Smooth muscle cell (in vitro differentiated cells): Measurements from ENCODE around the gene ASAP2. TPM values are rescaled to one million over a fixed set of nuclear protein-coding genes. Genes with fewer than 3 reads are reported as not detected.
A peak's percentile ranks its signal among the peaks of the same experiment; 100 is the strongest.

Source experiments
- DNase-seq: peaks from one replicate; lab custom pipeline; 2025; ENCODE audit not compliant: unreplicated experiment; lab: John Stamatoyannopoulos, UW
- H2AFZ ChIP-seq: fragments of 200-600 bp; sonication (generic); 2 replicates; pipeline ENCODE4 v1.6.0; 2016; ENCODE audit warnings: antibody characterized with exemption, low read depth, mild to moderate bottlenecking
- H3F3A ChIP-seq: fragments of 200-600 bp; sonication (generic); 2 replicates; pipeline ENCODE4 v1.6.0; 2017; ENCODE audit warnings: antibody characterized with exemption, low read depth
- H3K27ac ChIP-seq: fragments of 200-600 bp; sonication (generic); 2 replicates; pipeline ENCODE4 v1.5.1; 2016; ENCODE audit warnings: low read depth, mild to moderate bottlenecking
- H3K27me3 ChIP-seq: fragments of 200-600 bp; sonication (generic); 2 replicates; pipeline ENCODE4 v1.6.1; 2016; ENCODE audit warnings: low read depth, mild to moderate bottlenecking
- H3K36me3 ChIP-seq: fragments of 200-600 bp; sonication (generic); 2 replicates; pipeline ENCODE4 v1.5.1; 2016; ENCODE audit warnings: low read depth
- H3K4me1 ChIP-seq: fragments of 200-600 bp; sonication (generic); 2 replicates; pipeline ENCODE4 v1.5.1; 2016; ENCODE audit warnings: low read depth
- H3K4me2 ChIP-seq: fragments of 200-600 bp; sonication (generic); 2 replicates; pipeline ENCODE4 v1.6.0; 2016; ENCODE audit warnings: mild to moderate bottlenecking
- H3K4me3 ChIP-seq: fragments of 200-600 bp; sonication (generic); 2 replicates; pipeline ENCODE4 v1.5.1; 2016; ENCODE audit warnings: mild to moderate bottlenecking
- H3K79me2 ChIP-seq: fragments of 200-600 bp; sonication (generic); 2 replicates; pipeline ENCODE4 v1.6.0; 2016; ENCODE audit warnings: low read depth, mild to moderate bottlenecking
- H3K9ac ChIP-seq: fragments of 200-600 bp; sonication (generic); 2 replicates; pipeline ENCODE4 v1.6.0; 2016; ENCODE audit warnings: low read depth
- H3K9me3 ChIP-seq: fragments of 200-600 bp; sonication (generic); replicated peaks from 2 replicates; pipeline ENCODE4 v1.5.1; 2016; ENCODE audit warnings: low read depth
- H4K20me1 ChIP-seq: fragments of 200-600 bp; sonication (generic); 2 replicates; pipeline ENCODE4 v1.6.0; 2016; ENCODE audit warnings: low read depth
- WGBS: methylation state at CpG from one replicate; pipeline ENCODE4 v1.1.7; 2016; ENCODE audit warnings: low lambda C conversion rate; 5-methylcytosine and 5-hydroxymethylcytosine counted together
- polyA plus RNA-seq: library from polyadenylated mRNA; unstranded; fragments of >200 nt; fragmentation: Nextera tagmentation; extraction: Ambion mirVana; gene quantifications from 2 replicates; pipeline ENCODE4 v1.2.1, GENCODE V29; 2016
- total RNA-seq: library from RNA; depleted of rRNA; stranded (reverse); fragments of >200 nt; gene quantifications from 2 replicates; pipeline ENCODE4 v1.2.3, GENCODE V29; 2014
- TF ChIP-seq, protein P1 (sequence below): fragments of 200-600 bp; sonication (generic); IDR thresholded peaks from 2 replicates; pipeline ENCODE4 v1.5.1; 2017; ENCODE audit warnings: borderline replicate concordance, mild to moderate bottlenecking, antibody characterized with exemption; ENCODE audit not compliant: insufficient read depth, poor library complexity, severe bottlenecking

The ASAP2 gene
- total and polyA plus RNA-seq, 2 experiments from 2014 or later: 8.8 to 23.1 TPM

DNA sequence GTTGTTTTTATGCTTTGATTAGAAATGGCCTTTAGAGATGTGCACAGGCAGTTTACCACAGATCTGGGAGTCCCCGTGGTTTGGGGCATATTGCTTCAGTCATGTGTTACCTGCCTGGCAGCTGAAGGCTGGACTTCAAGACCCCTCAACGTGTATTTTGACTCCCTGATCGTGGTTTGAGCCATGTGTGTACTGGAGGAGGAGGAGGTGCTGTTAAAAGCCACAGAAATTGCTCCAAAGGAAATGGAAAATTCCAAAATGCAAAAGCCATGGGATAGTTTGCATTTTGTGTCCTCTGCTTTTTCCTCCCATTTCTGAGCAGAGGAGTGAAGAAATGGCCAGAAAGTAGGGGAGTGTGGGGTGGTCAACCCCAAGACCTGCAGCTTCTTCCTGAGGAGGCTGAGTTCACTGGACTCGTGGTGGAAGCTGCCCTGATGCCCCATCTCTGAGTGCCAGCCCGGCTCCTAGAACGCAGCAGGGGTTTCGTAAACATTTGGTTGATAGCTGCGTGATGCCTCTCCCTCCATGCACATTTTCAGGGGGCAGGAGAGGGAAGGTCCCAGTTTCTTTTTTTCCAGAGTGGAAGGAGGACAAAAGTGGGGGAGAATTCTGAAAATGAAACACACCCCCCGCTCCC lies 171.0 kb downstream of the ASAP2 start:
- Histone ChIP-seq H3K27me3 (no peaks in the 10 kb centered on the region), H3F3A (peaks cover 26% of the 10 kb centered on the region), H3K9ac (peak overlapping the region; percentile 13), H3K4me2 (peak overlapping the region; percentile 61), H3K4me3 (no peak overlapping the region), H3K79me2 (no peaks in the 10 kb centered on the region), H3K9me3 (no peaks in the 10 kb centered on the region), H3K36me3 (no peaks in the 10 kb centered on the region), H2AFZ (no peak overlapping the region), H4K20me1 (peaks cover 3% of the 10 kb centered on the region), H3K27ac (peak overlapping the region; percentile 83), H3K4me1 (no peaks in the 10 kb centered on the region)
- TF ChIP-seq, protein P1, sequence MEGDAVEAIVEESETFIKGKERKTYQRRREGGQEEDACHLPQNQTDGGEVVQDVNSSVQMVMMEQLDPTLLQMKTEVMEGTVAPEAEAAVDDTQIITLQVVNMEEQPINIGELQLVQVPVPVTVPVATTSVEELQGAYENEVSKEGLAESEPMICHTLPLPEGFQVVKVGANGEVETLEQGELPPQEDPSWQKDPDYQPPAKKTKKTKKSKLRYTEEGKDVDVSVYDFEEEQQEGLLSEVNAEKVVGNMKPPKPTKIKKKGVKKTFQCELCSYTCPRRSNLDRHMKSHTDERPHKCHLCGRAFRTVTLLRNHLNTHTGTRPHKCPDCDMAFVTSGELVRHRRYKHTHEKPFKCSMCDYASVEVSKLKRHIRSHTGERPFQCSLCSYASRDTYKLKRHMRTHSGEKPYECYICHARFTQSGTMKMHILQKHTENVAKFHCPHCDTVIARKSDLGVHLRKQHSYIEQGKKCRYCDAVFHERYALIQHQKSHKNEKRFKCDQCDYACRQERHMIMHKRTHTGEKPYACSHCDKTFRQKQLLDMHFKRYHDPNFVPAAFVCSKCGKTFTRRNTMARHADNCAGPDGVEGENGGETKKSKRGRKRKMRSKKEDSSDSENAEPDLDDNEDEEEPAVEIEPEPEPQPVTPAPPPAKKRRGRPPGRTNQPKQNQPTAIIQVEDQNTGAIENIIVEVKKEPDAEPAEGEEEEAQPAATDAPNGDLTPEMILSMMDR: no peak
- 55% methylated on average over 9 of the region's 9 CpGs for WGBS
- DNase-seq: no peak

DNA sequence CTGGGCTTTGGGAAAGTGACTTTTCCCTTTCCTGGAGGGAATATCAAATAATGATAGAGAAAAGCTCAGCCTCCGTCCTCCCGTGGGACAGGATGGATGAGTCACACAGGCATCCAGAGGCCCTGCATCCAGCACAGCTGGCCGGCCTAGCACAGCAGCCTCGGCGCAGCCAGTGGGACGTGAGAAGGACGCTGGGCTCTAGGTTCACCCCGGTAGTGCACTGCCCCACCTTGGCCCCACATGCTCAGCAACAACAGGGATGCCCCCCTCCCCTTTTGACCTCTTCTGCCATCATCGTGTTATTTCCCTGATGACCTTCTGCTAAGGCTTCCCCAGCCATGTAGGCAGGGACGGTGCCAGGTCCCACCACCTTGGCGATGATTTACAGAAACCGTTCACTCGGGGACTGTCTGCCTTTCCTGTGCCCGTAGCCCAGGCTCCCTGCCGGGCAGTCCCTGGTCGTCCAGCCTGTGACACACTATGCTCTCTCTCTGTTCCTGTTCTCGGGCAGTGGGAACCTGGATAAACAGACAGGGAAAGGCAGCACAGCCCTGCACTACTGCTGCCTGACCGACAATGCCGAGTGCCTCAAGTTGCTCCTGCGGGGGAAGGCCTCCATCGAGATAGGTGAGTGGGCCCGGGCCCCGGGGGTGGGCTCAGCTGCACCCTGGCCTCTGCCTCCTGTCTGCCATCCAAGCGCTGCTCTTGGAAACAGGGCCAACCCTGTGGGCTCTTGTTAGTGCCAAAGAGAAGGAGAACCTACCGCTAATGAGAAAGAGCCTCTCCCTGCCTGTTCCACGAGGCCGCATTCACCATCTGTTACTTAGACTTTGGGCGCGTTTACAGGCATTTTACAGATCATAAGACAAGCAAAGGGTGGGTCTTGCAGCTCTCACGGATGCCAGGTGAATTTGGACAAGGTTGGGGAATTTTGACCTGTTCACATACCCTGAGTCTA lies 172.1 kb downstream of the ASAP2 start:
- Histone ChIP-seq H3K4me2 (peak overlapping the region; percentile 61), H4K20me1 (peaks cover 3% of the 10 kb centered on the region), H3F3A (peaks cover 26% of the 10 kb centered on the region), H3K9me3 (no peaks in the 10 kb centered on the region), H2AFZ (no peak overlapping the region), H3K79me2 (no peaks in the 10 kb centered on the region), H3K36me3 (no peaks in the 10 kb centered on the region), H3K4me1 (no peaks in the 10 kb centered on the region), H3K9ac (no peak overlapping the region), H3K27me3 (no peaks in the 10 kb centered on the region), H3K27ac (peak overlapping the region; percentile 83), H3K4me3 (no peak overlapping the region)
- DNase-seq: peak; percentile 19
- 55% methylated on average over 30 of the region's 30 CpGs for WGBS
- TF ChIP-seq, protein P1: no peak

DNA sequence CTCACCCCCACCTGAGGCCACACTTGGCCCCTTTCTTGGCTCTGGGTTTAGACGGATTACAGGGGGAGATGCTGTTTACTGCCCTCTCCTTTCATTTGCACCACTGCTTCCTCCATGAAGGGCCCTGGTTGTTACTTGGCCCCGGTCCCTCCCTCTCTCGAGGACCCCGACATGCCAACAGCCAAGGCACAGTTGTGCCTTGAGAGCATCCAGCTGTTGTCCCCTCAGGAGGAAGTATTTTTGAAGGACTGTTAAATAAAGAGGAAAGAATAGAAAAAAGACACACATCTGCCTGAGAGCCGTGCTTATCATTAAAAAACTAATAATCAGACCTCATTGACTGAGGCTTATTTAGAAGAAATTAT lies 172.8 kb downstream of the ASAP2 start:
- H3K27me3 ChIP-seq: no peaks in the 10 kb centered on the region
- no peak overlapping the region for H3K4me3 ChIP-seq
- H3K36me3 ChIP-seq: no peaks in the 10 kb centered on the region
- H3F3A ChIP-seq: peaks cover 26% of the 10 kb centered on the region
- H3K9me3 ChIP-seq: no peaks in the 10 kb centered on the region
- no peaks in the 10 kb centered on the region for H3K4me1 ChIP-seq
- TF ChIP-seq, protein P1: no peak
- H3K9ac ChIP-seq: no peak overlapping the region
- H2AFZ ChIP-seq: no peak overlapping the region
- no peaks in the 10 kb centered on the region for H3K79me2 ChIP-seq
- no peak for DNase-seq
- H3K27ac ChIP-seq: peak overlapping the region; percentile 83
- peaks cover 3% of the 10 kb centered on the region for H4K20me1 ChIP-seq
- 95% methylated on average over 5 of the region's 5 CpGs for WGBS
- H3K4me2 ChIP-seq: no peak overlapping the region
